GM18508 (cell line): ENCODE measurements around the gene DOCK2.

ENCODE experiments used
- ATAC-seq: cut with Tn5 transposase; IDR thresholded peaks from one replicate; pipeline ENCODE4 v1.9.1; 2021; ENCODE audit warnings: moderate number of reproducible peaks; ENCODE audit not compliant: insufficient read depth, unreplicated experiment

Gene DOCK2

GRCh38 chr5:170126061-170126460 lies 489.0 kb downstream of the DOCK2 start:
- no peak for ATAC-seq

- ATAC-seq, result no peak
Measured at GRCh38 chr5:170126626-170127025, 489.6 kb downstream of the DOCK2 start.

GRCh38 chr5:170131235-170131634 lies 494.2 kb downstream of the DOCK2 start:
- no peak for ATAC-seq

GRCh38 chr5:170132269-170132975 lies 495.3 kb downstream of the DOCK2 start:
- no peak for ATAC-seq
